Left renal cortex interstitium (tissue), 4 donors: ENCODE data around the gene GPHN. TPM values are rescaled to one million over a fixed set of nuclear protein-coding genes. Genes with fewer than 3 reads are reported as not detected.
A peak's percentile ranks its signal among the peaks of the same experiment; 100 is the strongest.

Source experiments
- DNase-seq, 4 donors: peaks; one replicate each; pipeline ENCODE4 v3.0.0-alpha.2; 2013; ENCODE audit warnings: low read depth in 4 of 4, low spot score in 2 of 4, missing footprints in 1 of 4
- polyA plus RNA-seq, 4 donors: library from polyadenylated mRNA; unstranded; fragments of 120-200 nt; gene quantifications; one replicate each; pipeline ENCODE4 v1.2.1, GENCODE V29; 2013; ENCODE audit not compliant: insufficient read length in 4 of 4

GPHN gene
- polyA plus RNA-seq, 4 donors = 57.2 to 77.2 (median 68.4) TPM

DNA sequence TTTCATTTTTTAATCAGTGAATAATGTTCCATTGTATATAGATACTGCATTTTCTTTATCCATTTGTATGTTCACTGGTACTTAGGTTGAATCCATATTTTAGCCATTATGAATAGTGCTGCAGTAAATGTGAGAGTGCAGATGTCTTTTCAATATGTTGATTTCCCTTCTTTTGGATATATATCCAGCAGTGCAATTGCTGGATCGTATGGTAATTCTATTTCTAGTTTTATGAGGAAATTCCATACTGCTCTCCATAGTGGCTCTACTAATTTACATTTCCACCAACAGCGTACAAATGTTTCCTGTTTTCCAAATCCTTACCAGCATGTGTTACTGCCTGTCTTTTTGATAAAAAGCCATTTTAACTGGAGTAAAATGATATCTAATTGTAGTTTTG lies 392.8 kb downstream of the GPHN start:
- no peak for DNase-seq

DNA sequence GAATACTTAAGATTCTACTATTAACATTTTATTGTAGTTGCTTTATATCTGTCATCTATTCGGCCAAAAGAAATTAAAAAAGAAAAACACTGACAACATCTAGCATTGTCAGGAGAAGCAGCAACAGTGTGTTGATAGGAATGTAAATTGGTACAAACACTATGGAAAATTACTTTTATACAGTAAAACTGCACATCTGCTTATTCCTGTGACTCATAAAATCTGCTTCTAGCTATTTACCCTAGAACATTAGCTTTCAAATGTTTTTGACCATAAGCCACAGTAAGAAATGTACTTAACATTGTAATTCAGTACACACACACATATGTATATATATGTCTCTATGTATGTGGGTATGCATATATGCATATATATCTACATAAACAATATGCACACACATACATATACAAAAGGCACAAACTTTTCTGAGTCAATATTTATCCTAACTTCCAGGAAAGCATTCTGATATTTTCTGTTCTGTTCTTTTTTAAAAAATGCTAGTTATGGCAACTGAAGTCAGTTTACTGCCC lies 402.4 kb downstream of the GPHN start:
- DNase-seq = no peak

DNA sequence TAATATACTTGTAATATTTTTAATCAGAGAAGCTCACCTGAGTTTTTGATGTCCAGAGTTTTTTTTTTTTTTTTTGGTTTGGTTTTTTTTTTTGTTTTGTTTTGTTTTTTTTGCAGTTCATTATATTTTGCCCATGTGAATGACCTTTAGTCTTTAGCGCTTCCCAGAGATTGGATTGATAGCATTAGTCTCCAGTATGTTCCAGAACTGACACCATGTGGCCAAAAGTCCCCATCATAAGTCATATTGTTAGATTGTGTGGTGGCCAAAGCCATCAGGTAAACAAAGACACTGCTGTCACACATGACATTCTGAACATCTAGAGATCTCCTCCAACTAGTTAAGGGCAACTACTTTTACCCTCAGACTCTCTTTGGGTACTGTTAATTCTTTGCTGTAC lies 408.5 kb downstream of the GPHN start:
- DNase-seq = no peak

DNA sequence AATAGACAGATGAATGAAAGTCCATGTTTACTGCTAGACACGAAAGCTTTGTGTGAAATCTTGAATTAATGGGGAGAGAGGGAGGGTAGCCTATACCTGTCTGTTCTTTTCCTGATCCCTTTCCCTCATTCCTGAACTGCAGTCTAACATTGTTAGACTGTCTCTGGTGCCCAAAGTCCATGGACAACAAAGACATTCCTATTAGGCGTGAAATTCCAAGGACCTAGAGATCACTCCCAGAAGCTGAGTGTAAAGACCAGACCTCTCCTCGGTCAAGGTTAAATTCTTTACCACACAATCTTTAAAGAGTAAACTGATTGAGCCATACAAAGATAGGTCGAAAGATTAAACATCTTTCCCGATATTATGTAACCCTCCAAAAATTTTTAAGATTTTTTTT lies 410.6 kb downstream of the GPHN start:
- DNase-seq = no peak

DNA sequence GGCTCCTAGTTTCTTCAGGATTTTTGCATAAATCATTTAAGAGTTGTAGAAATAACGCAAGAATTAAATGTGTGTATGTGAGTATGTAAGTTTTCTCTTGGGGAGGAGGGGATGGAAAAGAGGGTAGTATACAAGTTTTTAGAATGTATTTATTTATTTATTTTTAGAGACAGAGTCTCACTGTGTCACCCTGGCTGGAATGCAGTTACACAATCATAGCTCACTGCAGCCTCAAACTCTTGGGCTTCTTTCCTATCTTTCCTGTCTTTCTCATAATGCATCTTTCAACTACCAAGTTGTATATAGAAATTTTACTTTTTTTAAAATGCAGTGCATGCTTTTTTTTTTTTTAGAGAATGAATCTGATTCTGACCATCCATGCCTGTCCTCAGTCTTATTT lies 412.2 kb downstream of the GPHN start:
- DNase-seq = no peak

DNA sequence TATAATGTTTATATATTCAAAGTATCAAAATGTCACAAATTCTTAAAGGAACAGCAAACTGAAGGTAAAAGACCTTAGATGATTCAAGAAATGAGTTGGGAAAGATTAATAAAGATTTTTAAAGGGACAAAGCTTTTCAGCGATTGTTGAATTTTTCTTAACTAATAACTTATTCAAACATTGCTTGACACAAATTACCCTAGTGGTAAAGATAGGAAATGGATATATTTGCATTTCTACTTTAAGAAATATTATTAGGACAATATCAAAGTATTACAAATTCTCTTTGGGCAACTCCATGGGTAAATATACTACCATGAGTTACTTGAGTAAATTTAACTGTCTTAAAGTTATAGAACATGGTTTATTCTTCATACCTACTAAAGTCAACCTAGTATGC lies 415.3 kb downstream of the GPHN start:
- no peak for DNase-seq

DNA sequence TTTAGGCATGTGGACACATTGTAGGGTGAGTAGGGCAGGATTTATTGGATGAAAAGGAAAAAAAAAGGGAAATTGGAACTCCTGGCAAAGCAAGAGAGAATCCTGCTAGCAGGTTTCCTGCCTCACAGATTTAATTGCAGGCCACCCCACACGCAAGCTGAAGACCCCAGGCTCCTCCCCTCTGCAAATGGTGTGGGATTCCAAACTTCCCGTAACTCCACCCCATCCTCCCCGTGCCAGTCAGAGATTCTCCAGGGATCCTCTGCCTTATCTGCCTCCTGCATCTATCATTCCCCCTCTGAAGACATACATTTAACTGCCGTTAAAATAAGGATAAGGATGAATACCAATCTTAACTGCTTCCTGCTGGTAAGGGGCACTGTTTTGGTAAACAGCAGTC lies 431.5 kb downstream of the GPHN start:
- no peak for DNase-seq

DNA sequence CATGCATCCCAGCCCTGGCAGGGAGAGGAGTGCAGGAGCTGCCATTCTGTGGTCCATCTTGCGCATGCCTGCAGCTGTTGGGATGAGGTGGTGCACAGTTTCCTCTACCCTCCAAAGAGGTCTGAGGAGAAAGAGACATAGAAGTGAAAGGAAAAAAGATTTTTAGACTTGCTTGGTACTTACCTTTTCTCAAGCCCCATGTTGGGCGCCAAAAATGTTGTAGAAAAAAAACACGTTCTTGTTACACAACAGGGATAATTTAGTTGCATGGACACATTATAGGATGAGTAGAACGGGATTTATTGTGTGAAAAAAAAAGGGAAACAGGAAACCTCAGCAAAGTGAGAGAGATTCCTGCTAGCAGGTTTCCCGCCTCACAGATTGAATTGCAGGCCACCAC lies 436.9 kb downstream of the GPHN start:
- peak in 2 of 4 donors; percentile 2 to 7 for DNase-seq

DNA sequence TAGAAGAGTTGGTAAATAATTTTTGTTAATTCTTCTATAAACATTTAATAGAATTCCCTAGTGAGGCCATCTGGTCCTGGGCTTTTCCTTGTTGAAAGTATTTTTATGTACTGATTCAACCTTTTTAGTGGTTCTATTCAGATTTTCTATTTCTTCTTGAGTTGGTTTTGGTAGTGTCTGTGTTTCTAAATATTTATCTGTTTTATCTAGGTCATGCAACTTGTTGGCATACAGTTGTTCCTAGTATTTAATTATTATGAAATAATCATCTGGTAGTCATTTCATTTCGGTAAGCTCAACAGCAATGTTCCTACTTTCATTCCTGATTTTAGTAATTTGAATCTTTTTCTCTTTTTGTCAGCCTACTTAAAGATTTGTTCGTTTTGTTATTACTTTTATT lies 447.2 kb downstream of the GPHN start:
- DNase-seq = no peak

DNA sequence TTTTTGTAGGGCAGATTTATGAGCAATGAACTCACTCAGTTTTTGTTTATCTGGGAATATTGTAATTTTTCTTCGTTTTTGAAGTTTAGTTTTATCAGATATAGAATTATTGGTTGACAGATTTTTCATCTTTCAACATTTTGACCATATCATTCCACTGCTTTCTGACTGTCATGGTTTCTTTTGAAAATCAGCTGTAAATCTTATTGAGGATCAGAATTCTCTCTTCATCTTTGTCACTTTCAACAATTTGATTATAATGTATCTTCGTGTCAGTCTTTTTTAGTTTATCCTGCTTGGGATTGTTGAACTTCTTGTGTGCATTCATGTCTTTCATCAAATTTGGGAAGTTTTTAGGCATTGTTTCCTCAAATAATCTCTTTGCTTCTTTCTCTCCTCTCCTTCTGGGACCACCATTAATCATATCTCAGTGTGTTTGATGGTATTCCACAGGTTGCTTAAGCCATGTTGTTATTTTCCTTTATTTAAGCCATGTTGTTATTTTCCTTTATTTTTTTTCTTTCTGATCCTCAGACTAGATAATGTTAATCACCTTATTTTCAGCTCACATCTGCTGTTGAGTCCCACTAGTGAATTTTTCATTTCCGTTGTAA lies 451.6 kb downstream of the GPHN start:
- DNase-seq = no peak

DNA sequence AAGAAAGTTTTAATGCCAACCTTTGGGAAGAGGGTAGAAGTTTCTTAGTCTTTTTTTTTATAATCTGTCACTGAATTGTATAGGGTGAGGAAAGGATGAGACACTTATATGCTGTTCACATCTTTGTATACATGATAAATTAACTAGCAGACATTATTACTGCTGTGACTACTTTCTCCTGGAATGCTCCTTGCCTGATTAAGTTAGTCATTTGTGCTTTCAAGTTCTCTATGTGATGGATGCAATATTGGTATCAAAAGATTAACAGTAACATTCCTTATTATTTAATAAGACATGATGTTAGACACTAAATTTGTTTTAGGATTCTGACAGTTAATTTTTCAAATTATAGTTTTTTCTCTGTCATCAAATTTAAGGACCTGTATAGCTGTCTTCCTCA lies 457.9 kb downstream of the GPHN start:
- no peak for DNase-seq

DNA sequence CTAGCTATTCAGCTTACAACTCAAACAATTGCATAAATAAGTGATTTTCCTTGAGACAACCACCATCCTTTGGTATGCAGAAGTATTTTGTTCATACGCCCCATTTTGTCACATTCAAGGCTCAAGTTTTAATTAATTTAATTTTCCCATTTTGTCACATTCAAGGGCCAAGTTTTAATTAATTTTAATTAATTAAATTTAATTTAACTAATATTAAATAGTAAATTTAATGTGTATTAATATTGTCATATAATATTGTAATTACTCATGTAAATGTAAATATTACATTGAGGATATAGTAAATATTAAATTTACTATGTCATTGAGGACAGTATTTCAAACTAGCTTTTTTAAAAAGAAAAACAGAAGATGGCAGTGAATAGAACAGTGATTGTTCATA lies 464.5 kb downstream of the GPHN start:
- DNase-seq = no peak

DNA sequence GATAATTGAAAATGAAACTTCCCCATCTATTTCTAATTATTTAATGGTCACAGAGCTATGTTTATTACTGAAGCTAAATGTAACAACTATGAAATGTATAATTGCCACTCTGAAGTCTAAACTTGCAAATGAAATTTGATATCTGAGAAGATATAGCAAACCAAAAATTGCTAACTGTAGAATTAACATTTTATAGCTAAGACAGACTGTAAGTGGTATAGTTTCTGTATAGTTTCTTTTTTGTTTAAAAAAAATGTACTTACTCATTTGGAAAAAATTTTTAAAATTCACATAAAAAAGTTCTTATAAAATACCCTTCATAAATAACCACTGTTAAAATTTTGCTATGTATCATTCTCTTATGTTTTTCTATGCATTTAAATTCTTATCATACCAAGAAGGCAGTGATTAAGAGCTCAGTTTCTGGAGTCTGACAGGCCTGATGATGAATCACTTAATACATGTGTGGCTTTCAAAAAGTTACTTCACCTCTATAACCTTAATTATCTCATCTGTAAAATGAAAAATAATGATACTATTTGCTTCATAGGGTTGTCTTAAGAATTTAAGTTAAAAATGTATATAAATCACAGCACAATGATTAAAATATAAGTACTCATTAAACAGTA lies 466.6 kb downstream of the GPHN start:
- no peak for DNase-seq

DNA sequence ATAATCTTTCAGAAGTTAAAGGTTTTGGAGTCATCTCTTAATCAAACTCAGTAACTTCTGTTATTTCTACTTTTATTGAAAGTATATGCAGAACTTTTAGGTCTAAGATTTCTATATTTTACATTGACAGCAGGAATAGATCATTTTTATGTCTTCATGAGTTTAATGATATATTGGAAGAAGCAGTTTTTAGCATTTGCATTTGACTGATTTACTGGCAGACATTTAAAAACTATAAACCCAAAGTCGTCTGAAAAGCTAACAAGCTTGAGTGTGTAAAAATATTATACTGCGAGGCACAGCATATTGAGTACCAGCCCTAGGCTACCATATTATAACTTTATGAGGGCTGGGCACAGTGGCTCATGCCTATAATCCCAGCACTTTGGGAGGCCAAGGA lies 467.3 kb downstream of the GPHN start:
- no peak for DNase-seq

DNA sequence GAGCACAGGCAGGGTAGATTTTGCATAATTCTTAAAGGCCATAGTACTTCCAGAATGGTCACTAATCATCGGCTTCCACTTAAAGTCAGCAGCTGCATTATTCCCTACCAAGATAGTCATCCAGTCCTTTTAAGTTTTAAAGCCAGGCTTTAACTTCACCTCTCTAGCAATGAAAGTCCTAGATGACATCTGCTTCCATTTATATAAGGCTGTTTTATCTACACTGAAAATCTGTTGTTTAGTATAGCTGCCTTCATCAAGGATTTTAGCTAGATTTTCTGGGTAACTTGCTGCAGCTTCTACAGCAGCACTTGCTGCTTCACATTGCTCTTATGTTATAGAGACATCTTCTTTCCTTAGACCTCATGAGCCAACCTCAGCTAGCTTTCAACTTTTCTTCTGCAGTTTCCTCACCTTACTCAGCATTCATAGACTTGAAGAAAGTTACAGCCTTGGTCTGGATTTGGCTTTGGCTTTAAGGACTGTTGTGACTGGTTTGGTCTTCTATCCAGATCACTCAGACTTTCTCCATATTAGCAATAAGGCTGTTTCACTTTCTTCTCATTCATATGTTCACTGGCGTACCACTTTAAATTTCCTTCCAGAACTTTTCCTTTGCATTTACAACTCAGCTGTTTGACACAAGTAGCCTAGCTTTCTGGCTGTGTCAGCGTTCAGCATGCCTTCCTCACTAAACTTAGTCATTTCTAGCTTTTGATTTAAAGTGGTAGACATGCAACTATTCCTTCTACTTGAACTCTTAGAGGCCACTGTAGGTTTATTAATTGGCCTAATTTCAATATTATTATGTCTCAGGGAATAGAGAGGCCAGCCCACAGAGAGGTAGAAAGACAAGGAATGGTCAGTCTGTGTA lies 471.4 kb downstream of the GPHN start:
- no peak for DNase-seq

DNA sequence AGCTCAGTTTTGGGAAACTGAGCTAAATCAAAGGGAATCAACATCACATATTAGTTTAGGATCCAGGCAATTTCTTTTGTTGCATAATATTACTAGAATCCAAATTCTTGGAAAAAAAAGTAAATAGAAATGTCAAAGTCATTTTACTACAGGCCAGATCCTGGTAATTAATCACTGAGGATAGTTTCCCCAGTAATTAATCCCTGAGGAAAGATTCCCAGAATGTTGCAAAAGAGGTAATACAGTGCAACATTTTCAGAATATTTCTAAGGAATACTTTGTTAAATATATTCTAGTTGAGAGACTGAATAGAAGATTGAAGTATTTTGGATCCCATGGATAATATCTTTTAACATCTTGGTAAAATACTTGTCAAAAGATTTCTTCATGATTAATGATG lies 474.3 kb downstream of the GPHN start:
- DNase-seq = no peak

DNA sequence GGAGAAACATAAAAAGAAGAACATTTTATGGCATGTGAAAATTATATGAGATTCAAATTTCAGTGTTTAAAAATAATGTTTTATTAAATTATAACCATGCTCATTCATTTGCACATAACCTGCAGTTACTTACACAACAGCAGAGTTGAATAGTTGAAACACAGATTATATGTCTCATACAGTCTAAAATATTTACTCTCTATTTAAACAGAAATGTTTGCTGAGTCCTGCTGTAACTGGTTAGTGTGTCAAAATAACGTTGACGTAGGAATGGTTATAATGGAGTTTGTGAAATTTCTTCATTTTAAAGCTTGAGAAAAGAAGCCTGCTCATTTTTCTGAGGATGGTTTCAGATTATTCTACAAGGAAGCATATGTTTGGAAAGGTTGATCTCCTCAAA lies 484.8 kb downstream of the GPHN start:
- DNase-seq = no peak

DNA sequence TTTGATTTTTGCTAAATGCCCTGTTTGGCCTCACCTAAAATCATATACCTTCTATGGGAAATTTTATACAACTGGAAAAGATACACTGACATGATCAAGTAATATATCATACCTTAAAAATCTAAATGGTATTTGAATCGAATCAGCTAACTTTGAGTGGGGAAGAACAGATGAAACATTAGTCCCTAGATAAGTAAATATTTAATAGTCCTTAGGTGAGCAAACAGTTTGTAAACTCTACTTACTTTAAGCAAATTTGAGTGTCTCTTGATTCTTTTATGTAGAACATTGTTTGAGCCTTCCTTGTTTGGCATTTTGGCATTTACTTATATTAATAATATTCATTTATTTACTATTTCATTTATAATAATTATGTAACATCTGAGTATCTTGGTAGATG lies 485.6 kb downstream of the GPHN start:
- no peak for DNase-seq

DNA sequence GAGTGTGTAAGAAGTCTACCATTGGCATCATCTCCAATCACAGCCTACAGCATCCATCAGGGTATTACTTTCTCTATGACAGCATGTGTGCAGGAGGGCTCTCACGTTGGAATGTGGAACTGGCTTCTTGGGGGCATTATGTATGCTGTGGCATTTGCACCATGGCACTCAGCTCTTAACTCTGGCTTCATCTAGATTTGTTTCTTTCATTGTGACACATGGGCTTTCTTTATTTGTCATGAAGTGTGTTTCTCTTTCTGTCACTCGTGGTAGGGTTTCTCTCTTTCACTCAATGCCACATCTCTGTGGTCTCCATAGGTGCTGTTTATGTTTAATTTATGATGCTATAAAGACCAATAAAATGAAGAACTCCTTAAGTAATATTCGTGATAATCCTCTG lies 490.1 kb downstream of the GPHN start:
- DNase-seq = no peak

DNA sequence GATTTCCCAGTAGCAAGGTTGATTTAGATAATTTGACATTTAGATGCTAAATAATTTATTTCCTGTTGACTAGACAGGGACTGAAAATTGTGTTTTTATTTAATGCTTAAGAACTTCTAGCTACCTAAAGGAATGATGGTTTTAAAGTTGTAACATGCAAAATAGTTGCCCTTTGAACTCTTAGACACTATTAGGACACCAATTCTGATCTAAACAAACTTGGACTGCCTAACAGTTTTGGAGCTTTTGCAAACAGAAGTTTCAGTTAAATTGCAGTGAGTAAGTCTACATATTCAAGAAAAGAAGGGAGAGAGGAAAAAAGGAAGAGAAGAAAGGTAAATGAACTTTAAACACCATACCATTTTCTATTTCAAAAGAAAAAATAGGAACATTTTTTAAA lies 492.0 kb downstream of the GPHN start:
- DNase-seq = no peak

DNA sequence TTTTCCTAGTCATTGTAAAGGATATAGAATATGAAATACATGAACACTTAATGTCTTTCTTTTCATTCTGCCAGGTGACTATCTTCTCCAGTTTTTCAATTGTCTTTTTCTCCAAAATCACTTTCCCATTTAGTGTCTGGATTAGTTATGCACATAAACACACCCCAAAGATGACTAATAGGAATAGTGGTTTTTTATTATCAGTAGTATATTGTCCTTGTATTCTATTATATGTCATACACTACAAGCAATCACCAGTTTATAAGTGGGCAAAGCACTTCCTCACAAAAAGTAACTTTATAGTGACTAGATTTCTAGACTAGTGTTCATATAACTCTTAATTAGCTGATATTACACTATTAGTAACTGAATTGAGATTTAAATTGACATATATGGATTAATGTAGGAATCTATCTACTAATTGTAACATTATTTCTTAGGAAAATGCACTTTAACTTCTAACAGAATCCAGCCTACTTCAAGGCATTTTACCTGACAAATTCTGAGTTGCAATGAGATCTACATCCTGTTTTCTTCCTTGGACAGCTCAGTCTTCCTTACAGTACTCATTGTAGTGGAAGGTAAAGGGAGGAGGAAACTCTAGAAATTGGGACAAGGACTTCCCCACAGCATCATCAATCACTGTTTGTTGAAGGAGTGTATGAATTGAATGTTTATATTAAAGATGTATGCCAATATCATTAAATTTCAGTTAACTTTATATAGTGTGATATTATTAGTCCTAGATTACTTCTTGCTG lies 495.2 kb downstream of the GPHN start:
- DNase-seq = no peak
